Mucosa of descending colon (tissue), 3 donors: Measurements from ENCODE around the gene OR14C36. TPM values are rescaled to one million over a fixed set of nuclear protein-coding genes. Genes with fewer than 3 reads are reported as not detected.

Experiments
- ATAC-seq: fragments of 200-7000 bp; cut with Tn5 transposase; one replicate; pipeline ENCODE4 v1.9.1; 2020; ENCODE audit warnings: mild to moderate bottlenecking, moderate library complexity
- DNase-seq, 3 donors: peaks; one replicate each; pipeline ENCODE4 v3.0.0-alpha.2; 2020
- H3K36me3 ChIP-seq: fragments of 200-600 bp; one replicate; pipeline ENCODE4 v1.8.0; 2021; ENCODE audit warnings: low read depth, mild to moderate bottlenecking
- H3K4me1 ChIP-seq: fragments of 200-600 bp; one replicate; pipeline ENCODE4 v1.8.0; 2021; ENCODE audit warnings: low read depth, mild to moderate bottlenecking
- H3K4me3 ChIP-seq: fragments of 200-600 bp; one replicate; pipeline ENCODE4 v1.8.0; 2021; ENCODE audit warnings: mild to moderate bottlenecking
- H3K9me3 ChIP-seq: fragments of 200-600 bp; one replicate; pipeline ENCODE4 v1.8.0; 2021; ENCODE audit warnings: mild to moderate bottlenecking
- CTCF ChIP-seq: fragments of 200-600 bp; IDR thresholded peaks from one replicate; pipeline ENCODE4 v1.8.0; 2022; ENCODE audit warnings: antibody characterized with exemption, mild to moderate bottlenecking
- intact Hi-C, 2 donors: fragments of 100-400 bp; cut with DNase I in 1 of 2; cut with micrococcal nuclease in 1 of 2; formaldehyde crosslinking; loops; one replicate each; pipeline versions ENCODE4 v1.11.0 to v1.11.1; 2022; cut with DNase I, micrococcal nuclease
- total RNA-seq, 3 donors: library from RNA; stranded (reverse); fragmentation: NEBNext Ultra II Directional in 2 of 3; extraction: Animal tissue kit (Norgen Biotek cat#: 25700) in 2 of 3; gene quantifications; one replicate each; pipeline versions ENCODE4 v1.2.1 to v1.2.4, GENCODE V29; 2021 to 2023
- donor health status: DM: no; HTN: no; CAD: no; lungs with moderate emphysema.
- donor health status: DM: no; HTN: no; CAD: no.
- donor health status: DM: no; HTN: yes; CAD: no.

OR14C36 gene
- total RNA-seq, 3 donors from 2014 or later = not detected

- H3K4me3 ChIP-seq = no peak overlapping the region
- no peak for TF ChIP-seq CTCF
- DNase-seq (no peak), ATAC-seq (no peak)
- intact Hi-C loops = no loop called here
- H3K4me1 ChIP-seq = no peaks in the 10 kb centered on the region
- peaks cover 33% of the 10 kb centered on the region for H3K9me3 ChIP-seq
- H3K36me3 ChIP-seq = no peaks in the 10 kb centered on the region
These were observed 44.5 kb downstream of the OR14C36 start for GRCh38 chr1:248393050-248393449.

Other genes starting within 250 kb of the OR14C36 start
- gene OR2M5, start 203.6 kb upstream of the OR14C36 start, total RNA-seq = not detected
- not detected for gene OR2M2, start 174.0 kb upstream of the OR14C36 start, total RNA-seq
- not detected for gene OR2M3, start 151.5 kb upstream of the OR14C36 start, total RNA-seq
- gene OR2M4, start 117.4 kb upstream of the OR14C36 start, total RNA-seq = not detected
- gene OR2T33, start 70.8 kb upstream of the OR14C36 start, total RNA-seq = not detected
- gene OR2T12, start 45.4 kb upstream of the OR14C36 start, total RNA-seq = not detected
- gene OR2M7, start 24.2 kb upstream of the OR14C36 start, total RNA-seq = not detected
- gene OR2T4, start 12.9 kb downstream of the OR14C36 start, total RNA-seq = not detected
- not detected for gene OR2T6, start 27.0 kb downstream of the OR14C36 start, total RNA-seq
- gene OR2T1, start 54.3 kb downstream of the OR14C36 start, total RNA-seq = not detected
- gene OR2T2, start 96.9 kb downstream of the OR14C36 start, total RNA-seq = not detected
- gene OR2T3, start 124.6 kb downstream of the OR14C36 start, total RNA-seq = not detected
- not detected for gene OR2T5, start 139.8 kb downstream of the OR14C36 start, total RNA-seq
- gene OR2G6, start 159.3 kb downstream of the OR14C36 start, total RNA-seq = not detected
- not detected for gene OR2T29, start 214.0 kb downstream of the OR14C36 start, total RNA-seq
- gene OR2T34, start 226.0 kb downstream of the OR14C36 start, total RNA-seq = not detected
- not detected for gene OR2T10, start 248.9 kb downstream of the OR14C36 start, total RNA-seq